SK-N-SH treated with all-trans-retinoic acid at 6 μM for 48 hours (cell line): ENCODE results near the gene MRPS34.

Experiments used
- ARNTL ChIP-seq: fragments of 450-650 bp; formaldehyde crosslinking; IDR thresholded peaks from 2 replicates; pipeline ENCODE4 v1.5.0; 2020; ENCODE audit warnings: low read depth, mild to moderate bottlenecking, moderate library complexity, borderline replicate concordance
- GLIS3 ChIP-seq: fragments of 250-450 bp; sonication (Bioruptor Pico); IDR thresholded peaks from 2 replicates; pipeline ENCODE4 v1.5.0; 2020; ENCODE audit warnings: mild to moderate bottlenecking, moderate library complexity
- OSR1 ChIP-seq: fragments of 250-450 bp; sonication (Bioruptor Pico); IDR thresholded peaks from 2 replicates; pipeline ENCODE4 v1.8.0; 2022; ENCODE audit warnings: moderate library complexity, mild to moderate bottlenecking, inconsistent platforms

- TF ChIP-seq ARNTL (CRISPR knock-in tag) (no peak), OSR1 (CRISPR knock-in tag) (no peak), GLIS3 (CRISPR knock-in tag) (no peak)
These were observed 12.3 kb upstream of the MRPS34 start for GRCh38 chr16:1784977-1785845.
